ENCODE results near the gene CD68.
"Not testable (repeated sequence)": the region's sequence is repeated elsewhere in the genome, so short reads cannot be mapped to it uniquely, and the experiment has no call there.

The CD68 gene

DNA sequence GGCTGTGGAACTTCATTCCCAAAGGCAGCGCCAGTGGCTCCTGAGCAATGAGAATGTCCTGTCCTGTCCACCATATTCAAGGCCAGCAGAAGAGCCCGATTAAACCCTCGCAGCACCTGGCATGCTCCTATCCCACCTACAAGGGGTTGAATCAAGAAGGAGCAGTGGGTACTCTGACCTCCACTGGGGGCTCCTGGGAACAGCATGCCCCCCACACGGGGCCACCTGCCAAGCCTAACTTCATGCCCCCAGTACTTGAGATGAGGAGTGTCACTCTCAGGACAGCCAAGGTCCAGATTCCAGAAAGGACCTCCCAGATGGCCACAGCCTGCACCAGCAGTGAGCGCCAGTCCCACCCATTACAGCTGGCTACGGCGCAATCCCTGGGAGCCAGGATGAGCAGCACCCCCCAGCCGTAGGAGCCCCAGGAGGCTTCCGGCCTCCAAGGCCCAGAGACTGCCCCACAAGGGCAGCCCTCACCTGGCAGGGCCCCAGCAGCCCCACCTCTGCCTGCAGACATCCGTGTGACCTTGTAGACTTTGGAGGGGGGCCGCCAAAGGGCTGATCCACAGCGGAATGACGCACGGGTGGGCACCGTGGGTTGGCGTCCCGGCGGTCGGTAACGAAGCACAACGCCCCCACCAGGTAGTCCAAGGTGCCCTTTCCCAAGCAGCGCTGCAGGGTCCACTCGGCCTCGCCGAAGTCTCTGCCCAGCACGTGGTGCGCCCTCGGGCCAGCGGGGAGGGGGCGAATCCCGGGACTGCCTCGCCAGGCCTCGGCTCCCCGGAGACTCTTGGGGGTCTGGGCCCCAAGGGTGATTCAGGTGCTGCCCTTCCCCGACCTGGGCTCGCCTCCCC lies 3.2 kb downstream of the CD68 start:
- DNase-seq, result no peak

GRCh38 chr17:7583253-7584109 lies 4.0 kb downstream of the CD68 start, which contains the start of gene MPDU1:
Gene MPDU1, plus strand, starts transcription at chr17:7583852. Its CDS starts 11 bp downstream, at chr17:7583863.
- DNase-seq, result peak; percentile 90 to 92

- no peak for DNase-seq
Observed at GRCh38 chr17:7586673-7587419, 7.4 kb downstream of the CD68 start.

DNA sequence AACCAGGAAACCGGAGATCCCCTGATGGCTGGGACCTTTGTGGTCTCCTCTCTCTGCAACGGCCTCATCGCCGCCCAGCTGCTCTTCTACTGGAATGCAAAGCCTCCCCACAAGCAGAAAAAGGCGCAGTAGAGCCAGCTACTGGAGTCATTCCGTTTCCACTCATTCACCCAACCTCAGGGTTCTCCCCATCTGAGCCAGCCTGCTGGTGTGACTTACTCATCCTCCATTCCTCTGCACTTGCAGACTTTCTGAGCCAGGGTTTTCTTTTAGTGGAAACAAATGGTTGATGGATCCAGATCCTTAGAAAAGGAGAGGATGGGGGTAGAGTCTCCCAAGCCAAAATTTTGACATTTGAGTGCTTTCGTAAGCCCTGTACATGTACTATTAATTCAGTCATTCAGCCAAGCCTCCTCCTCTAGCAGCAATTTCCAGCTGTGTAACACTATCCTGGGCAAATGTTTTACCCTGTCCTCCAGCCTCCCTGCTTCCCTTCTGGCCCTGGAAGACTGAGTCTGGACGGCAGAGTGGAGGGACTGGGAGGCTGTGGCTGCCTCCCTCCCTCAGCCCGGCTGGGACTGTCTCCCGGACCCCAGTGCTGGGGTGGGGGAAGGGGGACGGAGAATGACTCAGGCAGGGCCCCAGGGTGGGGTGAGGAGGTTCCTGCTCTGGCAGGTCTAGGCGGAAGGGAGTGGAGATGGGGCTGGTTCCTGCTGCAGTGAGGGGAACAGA lies 8.1 kb downstream of the CD68 start:
- DNase-seq, result no peak

GRCh38 chr17:7588553-7589203 lies 9.2 kb downstream of the CD68 start:
- DNase-seq, result no peak

DNA sequence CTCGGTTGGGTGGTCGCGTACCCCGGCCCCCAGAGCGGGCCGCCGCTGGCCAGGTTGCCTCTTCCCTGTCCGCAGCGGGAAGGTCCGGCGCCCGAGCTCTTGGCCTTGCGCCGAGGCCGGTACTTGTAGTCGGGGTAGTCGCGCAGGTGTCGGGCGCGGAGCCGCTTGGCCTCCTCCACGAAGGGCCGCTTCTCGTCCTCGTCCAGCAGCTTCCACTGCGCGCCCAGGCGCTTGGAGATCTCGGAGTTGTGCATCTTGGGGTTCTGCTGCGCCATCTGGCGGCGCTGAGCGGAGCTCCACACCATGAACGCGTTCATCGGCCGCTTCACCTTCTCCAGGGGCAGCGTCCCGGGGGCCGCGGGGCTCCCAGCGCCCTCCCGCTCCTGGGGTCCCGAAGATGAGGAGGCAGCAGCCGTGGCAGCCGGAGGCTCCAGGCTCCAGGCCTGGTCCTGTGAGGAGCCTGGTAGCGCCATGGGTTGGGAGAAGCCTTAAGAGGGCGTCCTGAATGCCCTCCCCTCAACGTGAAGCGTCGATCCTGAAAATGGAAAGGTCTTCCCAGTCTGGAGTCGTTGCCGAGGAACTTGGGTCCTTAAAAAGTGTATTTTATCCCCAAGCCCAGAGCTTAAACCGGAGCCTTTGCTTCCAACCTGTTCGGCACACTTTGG lies 9.9 kb downstream of the CD68 start:
- DNase-seq, result peak; percentile 55 to 56

DNA sequence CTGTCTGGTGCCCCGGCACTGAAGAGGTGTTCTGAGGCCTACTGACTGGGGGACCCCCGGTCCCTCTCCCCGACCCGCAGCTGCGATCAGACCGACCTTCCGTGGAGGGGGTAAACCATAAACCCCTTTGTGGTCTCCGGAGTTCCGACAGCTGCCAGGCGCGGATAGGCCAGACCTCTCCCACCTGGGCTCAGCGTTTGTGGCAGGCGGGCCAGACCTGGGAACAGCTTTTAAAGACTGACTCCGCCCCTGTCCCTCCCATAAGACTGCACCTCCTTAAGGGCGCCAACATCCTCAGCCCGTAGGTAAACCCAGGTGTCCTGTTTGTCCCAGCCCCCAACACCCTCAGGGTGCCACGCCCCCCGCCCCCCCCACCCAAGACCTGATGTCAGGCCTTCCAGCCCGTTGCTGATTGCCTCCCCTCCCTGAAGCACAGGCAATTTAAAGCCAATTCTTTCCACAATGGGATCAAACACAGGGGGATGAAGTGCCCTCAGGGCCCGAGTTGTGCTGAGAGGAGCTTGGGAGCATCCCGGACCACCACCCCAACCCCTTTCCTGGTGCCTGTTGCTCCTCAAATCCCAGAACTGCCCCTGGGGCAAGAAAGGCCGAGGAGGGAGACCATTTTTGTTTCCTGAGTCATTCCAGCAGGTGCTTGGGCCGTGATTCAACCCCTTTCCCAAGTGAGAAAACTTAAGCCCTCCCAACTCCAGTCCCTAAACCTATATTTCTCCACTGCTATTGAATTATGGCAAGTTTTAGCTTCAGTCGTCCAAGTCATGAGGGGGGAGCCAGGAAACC lies 10.7 kb downstream of the CD68 start, which contains the start of gene SOX15:
SOX15 (minus strand) TSS at position 204 of the 801 bp plus-strand sequence. CDS start 418 bp downstream, outside the sequence.
- DNase-seq, result no peak

DNA sequence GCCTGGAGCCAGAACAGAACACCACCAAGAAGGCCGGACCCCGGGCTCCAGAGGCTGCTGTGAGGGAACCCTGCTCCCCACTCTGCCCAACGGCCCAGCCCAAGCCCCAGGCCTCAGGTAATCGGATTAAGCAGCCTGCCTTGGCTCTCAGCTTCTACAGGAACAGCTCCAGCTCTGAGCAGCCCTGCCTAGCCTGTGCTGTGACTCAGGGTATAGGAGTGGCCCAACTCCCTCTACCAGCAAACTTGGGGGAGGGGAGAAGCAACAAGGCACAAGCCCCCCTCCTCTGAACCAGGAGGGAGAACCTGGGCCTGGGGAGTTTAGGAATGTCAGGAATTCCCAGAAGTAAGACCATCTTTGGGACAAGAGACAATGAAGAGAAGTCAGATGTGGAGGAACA lies 11.3 kb downstream of the CD68 start:
- DNase-seq, result no peak

DNA sequence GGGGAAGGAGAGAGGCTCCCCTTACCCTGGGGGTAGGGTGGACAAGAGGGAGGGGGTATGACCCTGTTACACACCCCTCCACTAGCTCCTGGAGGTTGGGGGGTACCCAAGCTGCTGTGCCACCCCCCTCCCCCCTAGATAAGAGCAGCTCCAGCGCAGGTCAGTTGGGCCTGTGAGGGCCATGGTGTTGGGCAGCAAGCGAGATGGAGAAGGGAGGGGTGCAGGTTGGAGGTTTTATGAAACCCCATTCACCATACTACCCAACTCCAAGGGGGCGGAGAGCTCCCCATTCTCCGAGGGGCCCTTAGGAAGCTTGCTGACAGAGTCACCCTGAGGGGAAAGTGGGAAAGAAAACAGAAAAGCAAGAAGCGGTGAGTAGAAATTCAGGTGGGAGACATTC lies 12.2 kb downstream of the CD68 start:
- DNase-seq, result no peak

DNA sequence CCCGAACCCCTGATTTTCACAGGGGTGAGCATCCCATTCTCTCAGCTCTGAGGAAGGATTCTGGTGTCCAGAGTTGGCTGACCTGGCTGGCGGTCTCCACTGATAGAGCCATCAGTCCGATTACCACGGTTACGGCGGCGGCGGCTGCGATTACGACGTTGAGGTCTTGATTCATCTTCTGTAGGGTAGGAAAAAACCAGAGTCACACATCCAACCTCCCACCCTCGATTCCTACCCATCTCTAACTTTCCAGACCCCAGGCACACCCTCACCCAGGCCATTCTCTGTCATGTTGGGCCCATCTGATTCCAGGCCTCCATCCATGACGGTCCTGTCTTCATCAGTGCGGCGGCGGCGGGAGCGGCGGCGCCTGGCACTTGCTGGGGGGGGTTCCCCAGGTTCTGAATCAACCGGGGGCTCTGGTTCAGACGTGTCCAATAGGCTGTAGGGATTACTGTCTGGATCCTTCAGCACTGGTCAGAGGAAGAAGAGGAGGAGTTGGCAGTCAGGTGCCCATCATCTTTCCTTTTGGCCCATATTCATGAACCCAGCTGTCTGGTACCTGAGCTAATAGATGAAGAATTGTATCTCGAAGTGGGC lies 13.1 kb downstream of the CD68 start:
- no peak for DNase-seq

DNA sequence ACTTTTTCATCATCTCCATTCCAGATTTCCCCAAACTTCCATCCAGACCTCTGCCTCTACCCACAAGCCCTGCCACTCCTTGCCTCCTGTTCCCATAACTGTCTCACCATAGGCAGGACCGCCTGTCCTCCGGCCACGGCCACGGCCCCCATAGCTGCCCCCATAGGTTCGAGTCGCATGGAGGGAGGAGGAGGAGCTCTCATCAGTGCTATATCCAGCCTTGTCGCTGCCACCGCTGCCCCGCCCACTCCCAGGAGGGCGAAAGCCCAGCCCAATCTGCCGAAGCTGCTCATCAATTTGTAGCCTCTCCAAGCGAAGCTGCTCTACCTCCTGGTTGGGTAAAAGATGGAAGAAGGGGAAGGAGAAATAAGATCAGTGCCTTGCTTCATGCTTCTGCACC lies 13.9 kb downstream of the CD68 start:
- no peak for DNase-seq

- not testable (repeated sequence) for DNase-seq
Observed at GRCh38 chr17:7597561-7597960, 18.1 kb downstream of the CD68 start.

DNA sequence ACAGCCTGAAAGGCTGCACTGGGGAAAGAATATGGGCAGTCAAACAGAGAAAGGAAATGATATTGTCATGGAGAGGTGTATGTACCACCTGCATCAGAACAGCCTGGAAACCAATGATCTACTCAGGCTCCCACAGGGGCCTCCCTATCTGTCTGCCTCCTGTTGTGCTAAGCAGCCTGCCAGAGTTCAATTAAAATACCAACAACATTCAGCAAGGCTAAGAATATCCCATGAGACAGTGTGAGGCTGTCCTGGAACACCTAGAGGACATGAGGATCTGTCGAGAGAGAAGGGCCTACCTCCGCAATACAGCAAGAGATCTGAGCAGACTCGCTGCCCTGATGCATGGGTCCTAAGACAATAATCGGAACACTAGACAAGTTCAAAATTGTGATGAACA lies 26.8 kb downstream of the CD68 start:
- no peak for DNase-seq

DNA sequence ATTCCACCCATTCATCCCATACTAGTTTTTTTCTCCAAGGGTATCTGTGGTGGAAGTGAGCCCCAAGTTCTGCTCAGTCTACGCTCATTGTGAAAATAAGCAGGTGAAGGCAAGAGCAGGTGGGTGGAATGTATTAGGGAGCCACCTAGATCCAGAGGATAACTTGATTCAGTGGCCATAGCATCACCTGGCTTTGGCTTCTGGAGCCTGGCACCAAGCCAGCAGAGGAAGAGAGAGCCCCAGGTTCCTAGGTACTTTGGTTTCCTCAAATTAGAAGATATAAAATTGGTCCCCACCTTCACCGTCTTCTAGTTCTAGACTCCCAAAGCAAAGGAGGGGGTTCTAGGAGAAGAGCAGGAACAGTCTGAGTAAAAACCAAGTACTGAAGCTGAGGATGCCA lies 31.2 kb downstream of the CD68 start:
- DNase-seq, result no peak

GRCh38 chr17:7611635-7612293 lies 32.3 kb downstream of the CD68 start:
- DNase-seq, result no peak

- no peak for DNase-seq
Observed at GRCh38 chr17:7612294-7612640, 32.8 kb downstream of the CD68 start.

DNA sequence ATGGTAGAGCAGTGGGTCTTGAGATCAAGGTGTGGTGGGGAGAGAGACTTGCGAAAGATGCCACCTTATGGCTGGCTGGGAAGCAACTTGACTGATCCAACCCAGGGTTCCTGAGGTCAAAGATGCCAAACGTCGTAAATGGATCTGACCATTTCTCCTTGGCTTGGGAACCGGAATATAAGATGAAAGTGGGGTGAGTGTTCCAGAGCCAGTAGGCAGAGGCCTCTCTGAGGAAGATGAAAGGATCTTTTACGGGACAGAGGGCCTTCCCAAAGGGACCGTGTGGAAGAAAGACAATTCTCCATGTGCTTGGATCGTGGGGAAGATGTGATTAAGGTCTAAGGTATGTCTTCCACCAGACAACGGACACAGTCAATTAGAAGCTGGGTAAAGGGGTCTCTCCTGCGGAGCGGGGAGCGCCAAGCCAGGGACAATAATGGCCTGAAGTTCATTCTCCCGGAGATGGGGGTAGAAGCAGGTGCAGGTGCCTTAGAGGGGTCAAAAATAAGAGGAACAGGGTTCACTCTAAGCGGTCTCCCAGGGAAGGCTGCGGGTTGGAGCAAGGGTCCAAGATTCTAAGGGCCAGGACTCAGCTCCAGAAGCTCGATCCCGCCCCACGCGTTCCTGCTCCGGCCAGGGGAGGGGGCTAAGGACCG lies 34.5 kb downstream of the CD68 start:
- no peak for DNase-seq

DNA sequence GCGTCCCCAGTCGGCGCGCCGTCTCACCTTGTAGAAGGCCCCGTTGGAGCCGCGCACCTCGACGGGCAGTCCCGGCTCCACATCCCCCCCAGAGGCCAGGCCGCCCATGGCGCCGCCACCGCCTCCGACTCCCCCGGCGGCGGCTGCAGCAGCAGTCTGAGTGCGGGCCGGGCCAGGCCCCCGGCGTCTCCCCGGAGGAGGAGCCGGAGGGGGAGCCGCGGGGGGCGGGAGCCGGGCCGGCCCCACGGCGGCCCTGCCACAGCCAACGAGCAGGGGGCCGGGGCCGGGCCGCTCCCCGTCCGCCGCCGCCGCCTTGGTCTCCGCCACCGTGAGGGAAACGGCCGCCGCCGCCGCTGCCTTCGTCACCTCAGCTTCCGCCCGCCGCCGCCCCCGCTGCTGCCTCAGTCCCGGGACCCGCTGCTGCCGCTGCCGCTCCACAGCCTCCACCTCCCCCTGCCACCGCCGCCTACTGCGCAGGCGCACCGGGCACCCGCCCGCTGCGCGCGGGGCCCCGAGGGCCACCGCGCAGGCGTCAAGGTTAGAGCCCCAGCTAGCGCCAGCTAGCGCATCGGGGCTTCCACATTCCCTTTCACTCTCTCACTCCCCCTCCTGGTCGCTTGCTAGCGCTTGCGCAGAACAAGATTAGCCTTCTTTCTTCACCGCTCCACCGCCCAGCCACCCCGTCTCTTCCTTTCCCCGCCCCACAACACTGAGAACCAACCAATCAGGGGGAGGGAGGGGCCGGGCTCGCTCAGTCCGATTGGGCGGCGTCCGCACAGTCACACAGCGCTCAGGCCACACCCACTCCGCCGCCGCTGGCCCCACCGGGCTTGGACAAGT lies 35.2 kb downstream of the CD68 start, which contains the start of gene FXR2:
FXR2 (minus strand) TSS at position 473 of the 840 bp plus-strand sequence; CDS start at position 108, 365 bp downstream.
- DNase-seq, result peak; percentile 96 to 98
